Esophagus squamous epithelium (tissue), 5 donors: Measurements from ENCODE around the gene TLE1. TPM values are rescaled to one million over a fixed set of nuclear protein-coding genes. Genes with fewer than 3 reads are reported as not detected.
A peak's percentile ranks its signal among the peaks of the same experiment; 100 is the strongest.

Experiments
- DNase-seq: peaks from one replicate; lab custom pipeline; 2025; lab: John Stamatoyannopoulos, UW
- H3K27ac ChIP-seq, 4 donors: fragments of 200-600 bp; sonication (generic); one replicate each; pipeline ENCODE4 v1.5.1; 2016 to 2019; ENCODE audit warnings: mild to moderate bottlenecking in 1 of 4
- H3K27me3 ChIP-seq, 4 donors: fragments of 200-600 bp; sonication (generic); 1 replicate in 3 of 4; 2 replicates in 1 of 4; pipeline versions ENCODE4 v1.5.1 to v1.6.0; 2017 to 2021; ENCODE audit warnings: antibody characterized with exemption in 1 of 4
- H3K36me3 ChIP-seq, 3 donors: fragments of 200-600 bp; sonication (generic); one replicate each; pipeline ENCODE4 v1.5.1; 2016 to 2019
- H3K4me1 ChIP-seq, 3 donors: fragments of 200-600 bp; sonication (generic); one replicate each; pipeline ENCODE4 v1.5.1; 2017 to 2019
- H3K4me3 ChIP-seq, 4 donors: fragments of 200-600 bp; sonication (generic); 1 replicate in 3 of 4; 2 replicates in 1 of 4; pipeline ENCODE4 v1.5.1; 2016 to 2019; ENCODE audit warnings: mild to moderate bottlenecking in 2 of 4, moderate library complexity in 1 of 4
- H3K9me3 ChIP-seq, 3 donors: fragments of 200-600 bp; sonication (generic); one replicate each; pipeline ENCODE4 v1.5.1; 2016 to 2019
- CTCF ChIP-seq, 6 experiments: fragments of 450-650 bp in 4 of 6; fragments of 200-600 bp in 2 of 6; sonication (generic) in 2 of 6; IDR thresholded peaks; one replicate each; pipeline ENCODE4 v1.5.1; 2016 to 2019; ENCODE audit warnings: antibody characterized with exemption in 6 of 6, mild to moderate bottlenecking in 4 of 6, moderate library complexity in 4 of 6
- POLR2A ChIP-seq, 4 donors: fragments of 450-650 bp; IDR thresholded peaks; one replicate each; pipeline ENCODE4 v1.6.1; 2017; ENCODE audit warnings: antibody characterized with exemption in 4 of 4, mild to moderate bottlenecking in 4 of 4, moderate library complexity in 3 of 4
- WGBS, 2 donors: methylation state at CpG; one replicate each; pipeline ENCODE4 v1.1.5; 2018; 5-methylcytosine and 5-hydroxymethylcytosine counted together
- intact Hi-C: fragments of 100-400 bp; cut with DNase I; formaldehyde crosslinking; loops from one replicate; pipeline ENCODE4 v1.15.0; 2022
- total RNA-seq, 4 donors: library from RNA; depleted of rRNA; stranded (reverse); fragments of >200 nt; gene quantifications; one replicate each; pipeline ENCODE4 v1.1.0, GENCODE V29; 2016
- donor health status: DM: yes; HTN: yes; CAD: no.

The TLE1 gene
- total RNA-seq, 4 donors from 2014 or later: 17.1 to 43.3 (median 20.4) TPM

- Histone ChIP-seq H3K9me3 (no peaks in the 10 kb centered on the region), H3K4me1 (peaks cover 8 to 70% (median 12%) of the 10 kb centered on the region in 3 donors), H3K27ac (peak overlapping the region in 3 of 4 donors; percentile 22 to 95 (median 93)), H3K27me3 (peaks cover 0 to 16% (median 0%) of the 10 kb centered on the region in 4 donors), H3K4me3 (peak overlapping the region; percentile 79 to 91 (median 84)), H3K36me3 (peaks cover 0 to 42% (median 0%) of the 10 kb centered on the region in 3 donors)
- intact Hi-C loops: loop anchor here (10.0 kb wide), 1 partner anchor 159 kb away; no protein-coding TSS in a partner anchor
- no peak for DNase-seq
- TF ChIP-seq POLR2A (IDR thresholded peaks at IDR 0.05) (no peak), CTCF (IDR thresholded peaks at IDR 0.05) (peak in 2 of 6 experiments; percentile 26 to 31)
- 43 to 45% methylated on average over 5 of the region's 5 CpGs for WGBS, 2 donors
Measured at GRCh38 chr9:81685763-81686613, 3.4 kb downstream of the TLE1 start.

- Histone ChIP-seq H3K36me3 (peaks cover 0 to 50% (median 0%) of the 10 kb centered on the region in 3 donors), H3K27me3 (peaks cover 0 to 16% (median 0%) of the 10 kb centered on the region in 4 donors), H3K27ac (no peak overlapping the region), H3K4me3 (peak overlapping the region in 1 of 4 donors; percentile 85), H3K9me3 (no peaks in the 10 kb centered on the region), H3K4me1 (peaks cover 8 to 73% (median 16%) of the 10 kb centered on the region in 3 donors)
- WGBS, 2 donors: 82 to 87% methylated on average over 4 of the region's 4 CpGs
- intact Hi-C loops: loop anchor here (10.0 kb wide), 1 partner anchor 160 kb away; no protein-coding TSS in a partner anchor
- no peak for DNase-seq
- TF ChIP-seq POLR2A (IDR thresholded peaks at IDR 0.05) (no peak), CTCF (IDR thresholded peaks at IDR 0.05) (no peak)
Measured at GRCh38 chr9:81684635-81685034, 4.7 kb downstream of the TLE1 start.

GRCh38 chr9:81683704-81684103 is 5.6 kb downstream of the TLE1 start:
- peaks cover 8 to 77% (median 16%) of the 10 kb centered on the region in 3 donors for H3K4me1 ChIP-seq
- no peak for DNase-seq
- peak overlapping the region in 1 of 4 donors; percentile 44 for H3K4me3 ChIP-seq
- no peaks in the 10 kb centered on the region for H3K9me3 ChIP-seq
- peaks cover 0 to 58% (median 0%) of the 10 kb centered on the region in 3 donors for H3K36me3 ChIP-seq
- H3K27me3 ChIP-seq: peaks cover 0 to 15% (median 0%) of the 10 kb centered on the region in 4 donors
- intact Hi-C loops: loop anchor here (10.0 kb wide), 1 partner anchor 161 kb away; no protein-coding TSS in a partner anchor
- TF ChIP-seq POLR2A (IDR thresholded peaks at IDR 0.05): no peak
- TF ChIP-seq CTCF (IDR thresholded peaks at IDR 0.05): no peak
- no peak overlapping the region for H3K27ac ChIP-seq
- 73 to 83% methylated on average over 3 of the region's 3 CpGs for WGBS, 2 donors

- no peak for DNase-seq
- Histone ChIP-seq H3K27me3 (peaks cover 0 to 10% (median 0%) of the 10 kb centered on the region in 4 donors), H3K4me1 (peaks cover 8 to 77% (median 16%) of the 10 kb centered on the region in 3 donors), H3K4me3 (peak overlapping the region in 2 of 4 donors; percentile 15 to 44), H3K9me3 (no peaks in the 10 kb centered on the region), H3K36me3 (peaks cover 0 to 63% (median 0%) of the 10 kb centered on the region in 3 donors), H3K27ac (peak overlapping the region in 1 of 4 donors; percentile 26)
- TF ChIP-seq CTCF (IDR thresholded peaks at IDR 0.05): no peak
- no peak for TF ChIP-seq POLR2A (IDR thresholded peaks at IDR 0.05)
- intact Hi-C loops: loop anchor here (10.0 kb wide), 1 partner anchor 162 kb away; no protein-coding TSS in a partner anchor
- WGBS, 2 donors: 82 to 86% methylated on average over 3 of the region's 3 CpGs
Measured at GRCh38 chr9:81683238-81683637, 6.1 kb downstream of the TLE1 start.
